B cell (primary cell): ENCODE measurements around the gene CNPY3. TPM values are rescaled to one million over a fixed set of nuclear protein-coding genes. Genes with fewer than 3 reads are reported as not detected.
A peak's percentile ranks its signal among the peaks of the same experiment; 100 is the strongest.

Experiments used
- ATAC-seq: fragments of 200-7000 bp; cut with Tn5 transposase; one replicate; pipeline ENCODE4 v1.10.0; 2021; ENCODE audit warnings: low read depth, mild to moderate bottlenecking, moderate number of reproducible peaks, moderate library complexity
- CTCF ChIA-PET: fragments of 350-600 bp; sonication (Branson Sonifier 250); formaldehyde crosslinking; loops from one replicate; lab custom pipeline; 2021; ENCODE audit warnings: antibody characterized with exemption, inconsistent platforms; lab: Charles Lee
- POLR2A ChIA-PET: fragments of 350-600 bp; sonication (Branson Sonifier 250); formaldehyde crosslinking; loops from one replicate; lab custom pipeline; 2021; ENCODE audit warnings: antibody characterized with exemption; lab: Charles Lee
- DNase-seq: peaks from one replicate; pipeline ENCODE4 v3.0.0; 2013
- H2AFZ ChIP-seq: 2 replicates; pipeline ENCODE4 v1.6.1; 2012; ENCODE audit warnings: mild to moderate bottlenecking, low read depth, low read length; ENCODE audit not compliant: insufficient read depth, poor library complexity, severe bottlenecking
- H3K27ac ChIP-seq, 2 donors: 1 replicate in 1 of 2; 2 replicates in 1 of 2; pipeline ENCODE4 v1.5.1; 2012 to 2013; ENCODE audit warnings: low read length in 2 of 2, mild to moderate bottlenecking in 2 of 2, moderate library complexity in 1 of 2
- H3K27me3 ChIP-seq, 4 experiments: fragments of 200-600 bp in 1 of 4; sonication (generic) in 1 of 4; replicated peaks in 1 of 4; 1 replicate in 2 of 4; 2 replicates in 2 of 4; pipeline versions ENCODE4 v1.6.1 to v1.7.0; 2013 to 2016; ENCODE audit warnings: low read length in 3 of 4, mild to moderate bottlenecking in 2 of 4, mixed read lengths in 1 of 4, moderate library complexity in 1 of 4; ENCODE audit not compliant: insufficient read depth in 4 of 4, control insufficient read depth in 3 of 4; ENCODE audit errors: control extremely low read depth in 1 of 4
- H3K36me3 ChIP-seq, 2 experiments: replicated peaks in 1 of 2; 1 replicate in 1 of 2; 2 replicates in 1 of 2; pipeline versions ENCODE4 v1.6.1 to v1.7.1; 2013; ENCODE audit warnings: low read length in 1 of 2; ENCODE audit not compliant: insufficient read depth in 2 of 2, control insufficient read depth in 1 of 2; ENCODE audit errors: control extremely low read depth in 1 of 2, extremely low read depth in 1 of 2
- H3K4me1 ChIP-seq, 2 donors: fragments of 200-600 bp in 1 of 2; sonication (generic) in 1 of 2; 1 replicate in 1 of 2; 2 replicates in 1 of 2; pipeline versions ENCODE4 v1.5.1 to v1.6.1; 2013 to 2017; ENCODE audit warnings: low read length in 2 of 2; ENCODE audit not compliant: control insufficient read depth in 2 of 2, insufficient read depth in 2 of 2
- H3K4me2 ChIP-seq: replicated peaks from 2 replicates; pipeline ENCODE3; 2012; ENCODE audit warnings: mild to moderate bottlenecking, low read depth, low read length; ENCODE audit not compliant: poor library complexity, severe bottlenecking
- H3K4me3 ChIP-seq, 5 experiments: fragments of 200-600 bp in 1 of 5; sonication (generic) in 1 of 5; 1 replicate in 3 of 5; 2 replicates in 2 of 5; pipeline versions ENCODE4 v1.5.1 to v1.7.0; 2011 to 2016; ENCODE audit warnings: low read length in 4 of 5, mild to moderate bottlenecking in 4 of 5, low read depth in 2 of 5, control low read depth in 1 of 5, moderate library complexity in 1 of 5; ENCODE audit not compliant: insufficient read depth in 1 of 5; ENCODE audit errors: control extremely low read depth in 1 of 5, extremely low read depth in 1 of 5
- H3K79me2 ChIP-seq: fragments of 200-600 bp; sonication (generic); one replicate; pipeline ENCODE4 v1.6.0; 2016; ENCODE audit warnings: low read length; ENCODE audit not compliant: control insufficient read depth, insufficient read depth
- H3K9ac ChIP-seq: fragments of 200-600 bp; sonication (generic); 2 replicates; pipeline ENCODE4 v1.6.1; 2017; ENCODE audit warnings: mild to moderate bottlenecking, low read length, moderate library complexity
- H3K9me3 ChIP-seq, 3 donors: one replicate each; pipeline versions ENCODE4 v1.6.1 to v1.7.1; 2013; ENCODE audit warnings: low read length in 2 of 3; ENCODE audit not compliant: control insufficient read depth in 2 of 3, insufficient read depth in 1 of 3; ENCODE audit errors: control extremely low read depth in 1 of 3
- H4K20me1 ChIP-seq: 2 replicates; pipeline ENCODE4 v1.6.0; 2012; ENCODE audit warnings: mild to moderate bottlenecking, low read length; ENCODE audit not compliant: insufficient read depth, control insufficient read depth, poor library complexity, severe bottlenecking
- H3K27ac Mint-ChIP-seq: one replicate; pipeline ENCODE4 v1.8.0; 2021; ENCODE audit warnings: mixed read lengths
- H3K27me3 Mint-ChIP-seq: one replicate; pipeline ENCODE4 v1.8.0; 2021; ENCODE audit warnings: mixed read lengths
- H3K4me1 Mint-ChIP-seq: one replicate; pipeline ENCODE4 v1.8.0; 2021; ENCODE audit warnings: mixed read lengths
- H3K4me3 Mint-ChIP-seq: one replicate; pipeline ENCODE4 v1.8.0; 2021; ENCODE audit warnings: mixed read lengths
- H3K9me3 Mint-ChIP-seq: one replicate; pipeline ENCODE4 v1.8.0; 2022; ENCODE audit warnings: mixed read lengths; ENCODE audit not compliant: insufficient read depth
- EZH2 ChIP-seq: IDR thresholded peaks from 2 replicates; pipeline ENCODE4 v1.6.1; 2012; ENCODE audit warnings: borderline replicate concordance, low read depth, mild to moderate bottlenecking, moderate library complexity, low read length; ENCODE audit not compliant: insufficient read depth, poor library complexity, severe bottlenecking
- WGBS: methylation state at CpG from one replicate; pipeline ENCODE4 v1.1.5; 2013; ENCODE audit warnings: missing lambda C conversion rate; ENCODE audit not compliant: insufficient coverage; 5-methylcytosine and 5-hydroxymethylcytosine counted together
- intact Hi-C: fragments of 100-400 bp; cut with micrococcal nuclease; formaldehyde crosslinking; loops from one replicate; pipeline ENCODE4 v1.10.0; 2022
- polyA plus RNA-seq: library from polyadenylated mRNA; depleted of rRNA; stranded (reverse); fragments of >200 nt; gene quantifications from 2 replicates; pipeline ENCODE4 v1.2.3, GENCODE V29; 2012
- total RNA-seq, 2 donors: library from RNA; stranded (reverse); fragments of 120-200 nt in 1 of 2; gene quantifications; 1 replicate in 1 of 2; 2 replicates in 1 of 2; pipeline versions ENCODE4 v1.2.3 to v1.2.4, GENCODE V29; 2013 to 2022
- TF ChIP-seq, protein P1 (sequence below): fragments of 200-600 bp; IDR thresholded peaks from one replicate; pipeline ENCODE4 v1.8.0; 2022; ENCODE audit warnings: antibody characterized with exemption, mild to moderate bottlenecking

CNPY3 gene
- total and polyA plus RNA-seq, 2 donors (not counting 1 experiment from before 2014, with no cell fraction given), result 123 to 163 TPM

GRCh38 chr6:42915732-42916131 lies 13.5 kb upstream of the CNPY3 start, which contains the start of gene PTCRA:
TSS of gene PTCRA (plus strand) at chr6:42916053. CDS start at chr6:42916070, 17 bp downstream.
- Histone ChIP-seq H3K4me1 (peaks cover 3 to 17% of the 10 kb centered on the region in 2 donors), H4K20me1 (no peaks in the 10 kb centered on the region), H3K79me2 (no peaks in the 10 kb centered on the region), H3K9me3 (peaks cover 0 to 5% (median 0%) of the 10 kb centered on the region in 3 donors), H3K9ac (no peak within 1 kb of the TSS), H3K4me3 (no peak within 1 kb of the TSS), H3K27me3 (peaks cover 0 to 10% (median 1%) of the 10 kb centered on the region in 4 experiments), H2AFZ (peak within 1 kb of the TSS; percentile 62), H3K4me2 (no peak within 1 kb of the TSS), H3K36me3 (no peaks in the 10 kb centered on the region), H3K27ac (no peak within 1 kb of the TSS)
- H3K9me3 Mint-ChIP-seq, result no peaks in the 10 kb centered on the region
- H3K4me3 Mint-ChIP-seq, result no peak within 1 kb of the TSS
- ATAC-seq, result no peak
- TF ChIP-seq, protein P1, sequence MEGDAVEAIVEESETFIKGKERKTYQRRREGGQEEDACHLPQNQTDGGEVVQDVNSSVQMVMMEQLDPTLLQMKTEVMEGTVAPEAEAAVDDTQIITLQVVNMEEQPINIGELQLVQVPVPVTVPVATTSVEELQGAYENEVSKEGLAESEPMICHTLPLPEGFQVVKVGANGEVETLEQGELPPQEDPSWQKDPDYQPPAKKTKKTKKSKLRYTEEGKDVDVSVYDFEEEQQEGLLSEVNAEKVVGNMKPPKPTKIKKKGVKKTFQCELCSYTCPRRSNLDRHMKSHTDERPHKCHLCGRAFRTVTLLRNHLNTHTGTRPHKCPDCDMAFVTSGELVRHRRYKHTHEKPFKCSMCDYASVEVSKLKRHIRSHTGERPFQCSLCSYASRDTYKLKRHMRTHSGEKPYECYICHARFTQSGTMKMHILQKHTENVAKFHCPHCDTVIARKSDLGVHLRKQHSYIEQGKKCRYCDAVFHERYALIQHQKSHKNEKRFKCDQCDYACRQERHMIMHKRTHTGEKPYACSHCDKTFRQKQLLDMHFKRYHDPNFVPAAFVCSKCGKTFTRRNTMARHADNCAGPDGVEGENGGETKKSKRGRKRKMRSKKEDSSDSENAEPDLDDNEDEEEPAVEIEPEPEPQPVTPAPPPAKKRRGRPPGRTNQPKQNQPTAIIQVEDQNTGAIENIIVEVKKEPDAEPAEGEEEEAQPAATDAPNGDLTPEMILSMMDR, result no peak
- no peak for TF ChIP-seq EZH2
- no peak within 1 kb of the TSS for H3K27ac Mint-ChIP-seq
- WGBS, result 6% methylated on average over 9 of the region's 10 CpGs
- H3K27me3 Mint-ChIP-seq, result peaks cover 6% of the 10 kb centered on the region
- peaks cover 6% of the 10 kb centered on the region for H3K4me1 Mint-ChIP-seq
- intact Hi-C loops, result no loop called here
- DNase-seq, result no peak
- ChIA-PET POLR2A (interaction anchor here (0.7 kb wide), 1 partner anchor 14 kb away, joined by 4 read pairs; the partner anchor contains the start of gene CNPY3), CTCF (interaction anchor here (0.6 to 1.2 kb wide), 2 partner anchors 93 to 590 kb away, joined by 3 to 6 read pairs; no protein-coding TSS in a partner anchor)

DNA sequence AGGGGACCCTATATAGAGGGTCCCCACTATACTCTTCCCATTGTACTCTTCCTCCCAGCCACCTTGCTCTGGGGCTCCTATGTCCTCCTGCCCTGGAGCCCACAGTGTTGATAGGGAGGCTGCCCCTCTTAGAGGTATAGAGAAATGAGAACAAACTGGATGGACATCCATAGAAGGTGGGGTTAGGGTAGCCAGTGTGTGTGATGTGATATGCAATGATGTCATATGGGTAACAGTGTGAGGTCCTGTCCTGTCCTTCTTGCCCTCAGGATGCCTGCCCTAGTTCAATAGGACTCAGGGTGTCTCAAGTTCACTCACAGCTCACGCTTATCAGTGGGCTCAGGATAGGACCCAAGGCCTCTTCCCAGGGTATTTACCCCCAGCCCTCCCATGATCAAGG lies 13.0 kb upstream of the CNPY3 start:
- no peaks in the 10 kb centered on the region for H3K79me2 ChIP-seq
- ATAC-seq (no peak), DNase-seq (no peak)
- Mint-ChIP-seq H3K27ac (no peak overlapping the region), H3K27me3 (peaks cover 4% of the 10 kb centered on the region), H3K4me3 (no peak overlapping the region), H3K9me3 (no peaks in the 10 kb centered on the region), H3K4me1 (peaks cover 4% of the 10 kb centered on the region)
- WGBS, result 100% methylated on average over 1 of the region's 1 CpG
- H3K27me3 ChIP-seq, result peaks cover 0 to 7% (median 1%) of the 10 kb centered on the region in 4 experiments
- POLR2A ChIA-PET, result no interaction called here
- CTCF ChIA-PET, result interaction anchor here (0.5 to 0.6 kb wide), 3 partner anchors 63 to 590 kb away, joined by 3 to 5 read pairs (median 3); no protein-coding TSS in a partner anchor
- H3K4me1 ChIP-seq, result peaks cover 3 to 15% of the 10 kb centered on the region in 2 donors
- peak overlapping the region; percentile 62 for H2AFZ ChIP-seq
- intact Hi-C loops, result no loop called here
- no peaks in the 10 kb centered on the region for H3K36me3 ChIP-seq
- no peaks in the 10 kb centered on the region for H4K20me1 ChIP-seq
- peaks cover 0 to under 1% (median 0%) of the 10 kb centered on the region in 3 donors for H3K9me3 ChIP-seq
- no peak overlapping the region for H3K27ac ChIP-seq
- H3K9ac ChIP-seq, result no peak overlapping the region
- TF ChIP-seq, protein P1, result no peak
- TF ChIP-seq EZH2, result no peak
- no peak overlapping the region for H3K4me2 ChIP-seq
- no peak overlapping the region for H3K4me3 ChIP-seq
